Fibroblast of lung (primary cell): ENCODE results near the gene APLF.

Source experiments
- CTCF ChIP-seq, 2 donors: IDR thresholded peaks in 1 of 2; conservative IDR thresholded peaks in 1 of 2; 1 replicate in 1 of 2; 2 replicates in 1 of 2; pipeline ENCODE4 v1.5.1; 2011 to 2012; ENCODE audit warnings: low read length in 2 of 2, control low read depth in 1 of 2, inconsistent platforms in 1 of 2, low read depth in 1 of 2, mild to moderate bottlenecking in 1 of 2
- EZH2 ChIP-seq: IDR thresholded peaks from 2 replicates; pipeline ENCODE4 v1.5.1; 2012; ENCODE audit warnings: low read length, control low read depth, mild to moderate bottlenecking; ENCODE audit errors: missing control alignments

DNA sequence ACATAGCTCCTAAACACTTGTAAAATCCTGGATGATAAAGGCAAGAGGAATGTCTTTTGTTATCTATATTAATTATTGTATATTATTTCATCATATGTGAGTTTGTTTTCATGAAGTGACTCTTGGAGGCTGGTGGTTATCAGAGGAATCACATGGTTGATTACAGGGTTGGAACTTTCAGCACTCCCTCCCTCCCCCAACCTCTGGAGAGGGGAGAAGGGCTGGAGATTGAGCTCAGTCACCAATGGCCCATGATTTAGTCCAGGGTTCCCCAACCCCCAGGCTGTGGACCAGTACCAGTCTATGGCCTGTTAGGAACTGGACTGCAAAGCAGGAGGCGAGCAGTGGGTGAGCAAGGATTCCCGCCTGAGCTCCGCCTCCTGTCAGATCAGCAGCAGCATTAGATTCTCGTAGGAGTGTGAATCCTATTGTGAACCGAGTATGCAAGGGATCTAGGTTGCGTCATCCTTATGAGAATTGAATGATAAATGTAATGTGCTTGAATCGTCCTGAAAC, 38.0 kb upstream of the APLF start:
- no peak for TF ChIP-seq CTCF (conservative IDR thresholded peaks at IDR 0.05 in 1 of 2, IDR thresholded peaks at IDR 0.05 in 1 of 2; ENCODE audit: low read depth in 1 of 2, low read length in 2 of 2)
- no peak for TF ChIP-seq EZH2
